IMR-90 (cell line): ENCODE data around the gene RTL1. TPM values are rescaled to one million over a fixed set of nuclear protein-coding genes. Genes with fewer than 3 reads are reported as not detected.

Experiments used
- ATAC-seq: fragments of 200-7000 bp; cut with Tn5 transposase; 2 replicates; pipeline ENCODE4 v1.9.1; 2020; ENCODE audit warnings: low read depth, mild to moderate bottlenecking, moderate library complexity
- BruUV-seq: library from RNA; stranded (reverse); fragments of 400-500 nt; replicated peaks from 2 replicates; lab custom pipeline; 2021; lab: Mats Ljungman, UMichigan
- CTCF ChIA-PET: fragments of 300-600 bp; formaldehyde crosslinking; extraction: SDS; loops from one replicate; lab custom pipeline; 2021; ENCODE audit warnings: antibody characterized with exemption; lab: Yijun Ruan, JAX
- POLR2A ChIA-PET: fragments of 300-600 bp; sonication (Branson Sonifier 250); formaldehyde crosslinking; loops from one replicate; lab custom pipeline; 2022; ENCODE audit warnings: antibody characterized with exemption; ENCODE audit not compliant: unreplicated experiment; lab: Charles Lee
- DNase-seq: peaks from one replicate; pipeline ENCODE4 v3.0.0; 2013
- H2AFZ ChIP-seq: replicated peaks from 2 replicates; pipeline ENCODE3; 2013; ENCODE audit warnings: low read length, mild to moderate bottlenecking; ENCODE audit not compliant: poor library complexity
- H2AK5ac ChIP-seq: 2 replicates; pipeline ENCODE4 v1.6.1; 2013; ENCODE audit warnings: low read depth, low read length, inconsistent platforms
- H2AK9ac ChIP-seq: replicated peaks from 2 replicates; pipeline ENCODE3; 2013; ENCODE audit warnings: mild to moderate bottlenecking, low read depth, low read length, moderate library complexity; ENCODE audit not compliant: poor library complexity
- H2BK120ac ChIP-seq: 2 replicates; pipeline ENCODE4 v1.6.1; 2013; ENCODE audit warnings: low read depth, low read length, inconsistent platforms
- H2BK15ac ChIP-seq: 3 replicates; pipeline ENCODE4 v1.6.1; 2013; ENCODE audit warnings: low read depth, low read length, inconsistent platforms
- H2BK20ac ChIP-seq: 2 replicates; pipeline ENCODE4 v1.6.1; 2013; ENCODE audit warnings: low read depth, mild to moderate bottlenecking, inconsistent platforms, low read length, moderate library complexity
- H2BK5ac ChIP-seq: 2 replicates; pipeline ENCODE4 v1.6.1; 2013; ENCODE audit warnings: mild to moderate bottlenecking, low read depth, low read length, inconsistent platforms; ENCODE audit not compliant: poor library complexity, severe bottlenecking
- H3K14ac ChIP-seq: replicated peaks from 2 replicates; pipeline ENCODE4 v1.6.1; 2013; ENCODE audit warnings: low read depth, low read length, inconsistent platforms
- H3K18ac ChIP-seq: 2 replicates; pipeline ENCODE4 v1.6.1; 2013; ENCODE audit warnings: low read depth, low read length, control low read depth
- H3K23ac ChIP-seq: 2 replicates; pipeline ENCODE4 v1.6.1; 2013; ENCODE audit warnings: low read depth, low read length, inconsistent platforms
- H3K27ac ChIP-seq: 2 replicates; pipeline ENCODE4 v1.5.1; 2013; ENCODE audit warnings: mild to moderate bottlenecking, control low read depth, low read length; ENCODE audit not compliant: insufficient read depth
- H3K27me3 ChIP-seq: 2 replicates; pipeline ENCODE4 v1.6.1; 2013; ENCODE audit warnings: low read length; ENCODE audit not compliant: control insufficient read depth, insufficient read depth
- H3K36me3 ChIP-seq: 2 replicates; pipeline ENCODE4 v1.6.1; 2013; ENCODE audit warnings: low read length, mixed read lengths; ENCODE audit not compliant: control insufficient read depth, insufficient read depth
- H3K4ac ChIP-seq: 2 replicates; pipeline ENCODE4 v1.6.1; 2013; ENCODE audit warnings: low read depth, low read length, inconsistent platforms
- H3K4me1 ChIP-seq: 2 replicates; pipeline ENCODE4 v1.6.1; 2013; ENCODE audit warnings: low read length, mixed read lengths; ENCODE audit not compliant: control insufficient read depth, insufficient read depth
- H3K4me2 ChIP-seq: 2 replicates; pipeline ENCODE4 v1.6.1; 2013; ENCODE audit warnings: low read depth, mild to moderate bottlenecking, control low read depth, low read length, moderate library complexity
- H3K4me3 ChIP-seq: 2 replicates; pipeline ENCODE4 v1.5.1; 2013; ENCODE audit warnings: low read depth, mild to moderate bottlenecking, control low read depth, low read length, moderate library complexity; ENCODE audit not compliant: insufficient read depth
- H3K56ac ChIP-seq: 2 replicates; pipeline ENCODE4 v1.6.1; 2013; ENCODE audit warnings: low read length, inconsistent platforms; ENCODE audit not compliant: insufficient read depth; ENCODE audit errors: extremely low read depth
- H3K79me1 ChIP-seq, 2 experiments: 2 replicates each; pipeline ENCODE4 v1.6.1; 2013; ENCODE audit warnings: low read length in 2 of 2, inconsistent platforms in 1 of 2, low read depth in 1 of 2
- H3K9ac ChIP-seq: 2 replicates; pipeline ENCODE4 v1.6.1; 2013; ENCODE audit warnings: low read depth, low read length, control low read depth
- H3K9me1 ChIP-seq: 2 replicates; pipeline ENCODE4 v1.6.1; 2013; ENCODE audit warnings: low read length, inconsistent platforms; ENCODE audit not compliant: insufficient read depth
- H3K9me3 ChIP-seq: 2 replicates; pipeline ENCODE4 v1.6.1; 2013; ENCODE audit warnings: low read length; ENCODE audit not compliant: control insufficient read depth, insufficient read depth
- H4K20me1 ChIP-seq: 2 replicates; pipeline ENCODE4 v1.6.1; 2013; ENCODE audit warnings: low read length, inconsistent platforms; ENCODE audit not compliant: insufficient read depth
- H4K5ac ChIP-seq: 2 replicates; pipeline ENCODE4 v1.6.1; 2013; ENCODE audit warnings: mild to moderate bottlenecking, low read depth, low read length, control low read depth
- H4K8ac ChIP-seq, 2 experiments: 2 replicates each; pipeline ENCODE4 v1.6.1; 2013; ENCODE audit warnings: low read depth in 2 of 2, low read length in 2 of 2, control low read depth in 1 of 2, inconsistent platforms in 1 of 2
- H4K91ac ChIP-seq: 2 replicates; pipeline ENCODE4 v1.6.1; 2013; ENCODE audit warnings: low read depth, low read length, inconsistent platforms; ENCODE audit not compliant: insufficient read depth
- BHLHE40 ChIP-seq: fragments of 150-350 bp; IDR thresholded peaks from 2 replicates; pipeline ENCODE4 v1.6.1; 2016; ENCODE audit warnings: mild to moderate bottlenecking, low read depth, low read length
- CEBPB ChIP-seq: IDR thresholded peaks from 2 replicates; pipeline ENCODE4 v1.6.1; 2012; ENCODE audit warnings: low read depth, low read length, improper control_type of control experiment
- CHD1 ChIP-seq: IDR thresholded peaks from 2 replicates; pipeline ENCODE4 v1.6.1; 2012; ENCODE audit warnings: low read depth, low read length, improper control_type of control experiment
- FOS ChIP-seq: fragments of 150-350 bp; IDR thresholded peaks from 2 replicates; pipeline ENCODE4 v1.6.1; 2016; ENCODE audit warnings: low read depth, low read length
- MAFK ChIP-seq: IDR thresholded peaks from 2 replicates; pipeline ENCODE4 v1.6.1; 2012; ENCODE audit warnings: low read depth, low read length, improper control_type of control experiment
- MAZ ChIP-seq: IDR thresholded peaks from 2 replicates; pipeline ENCODE4 v1.6.1; 2012; ENCODE audit warnings: low read depth, mild to moderate bottlenecking, low read length, improper control_type of control experiment, moderate library complexity, borderline replicate concordance
- MXI1 ChIP-seq: IDR thresholded peaks from 2 replicates; pipeline ENCODE4 v1.6.1; 2012; ENCODE audit warnings: low read depth, mild to moderate bottlenecking, low read length, moderate library complexity, borderline replicate concordance
- NFE2L2 ChIP-seq: fragments of 150-350 bp; IDR thresholded peaks from 2 replicates; pipeline ENCODE4 v1.6.1; 2016; ENCODE audit warnings: low read depth, mild to moderate bottlenecking, low read length
- POLR2A ChIP-seq: IDR thresholded peaks from 2 replicates; pipeline ENCODE4 v1.6.1; 2012; ENCODE audit warnings: mild to moderate bottlenecking, low read depth, low read length
- RAD21 ChIP-seq: IDR thresholded peaks from 2 replicates; pipeline ENCODE4 v1.6.1; 2012; ENCODE audit warnings: low read length, improper control_type of control experiment
- RCOR1 ChIP-seq: IDR thresholded peaks from 2 replicates; pipeline ENCODE4 v1.6.1; 2012; ENCODE audit warnings: mild to moderate bottlenecking, low read length, improper control_type of control experiment; ENCODE audit not compliant: insufficient replicate concordance
- RFX5 ChIP-seq: IDR thresholded peaks from 2 replicates; pipeline ENCODE4 v1.8.0; 2012; ENCODE audit warnings: low read depth, mild to moderate bottlenecking, low read length, moderate library complexity
- SMC3 ChIP-seq: fragments of 150-350 bp; IDR thresholded peaks from 2 replicates; pipeline ENCODE4 v1.6.1; 2016; ENCODE audit warnings: low read depth, mild to moderate bottlenecking, antibody characterized with exemption, low read length, moderate library complexity
- WGBS, 2 experiments: methylation state at CpG; one replicate each; pipeline versions ENCODE4 v1.1.5 to v1.1.7; 2013; ENCODE audit warnings: missing lambda C conversion rate in 2 of 2; ENCODE audit not compliant: insufficient read length in 1 of 2; ENCODE audit errors: extremely low coverage in 2 of 2; 5-methylcytosine and 5-hydroxymethylcytosine counted together
- dilution Hi-C: fragments of 300-500 bp; cut with HindIII; formaldehyde crosslinking; loops from one replicate; pipeline ENCODE4 v1.14.3; 2018; ENCODE audit warnings: low sequenced_read_pairs; ENCODE audit not compliant: unreplicated experiment
- in situ Hi-C: fragments of 300-500 bp; cut with MboI; formaldehyde crosslinking; loops from 3 replicates; pipeline ENCODE4 v1.14.3; 2019; ENCODE audit warnings: low sequenced_read_pairs, inconsistent platforms, mixed read lengths
- intact Hi-C: fragments of 100-400 bp; cut with micrococcal nuclease; formaldehyde crosslinking; loops from 2 replicates; pipeline ENCODE4 v1.10.0; 2022
- polyA plus RNA-seq, 3 experiments: library from polyadenylated mRNA; depleted of rRNA; stranded (reverse); fragments of >200 nt; gene quantifications; 2 replicates each; pipeline ENCODE4 v1.2.3, GENCODE V29; 2012; ENCODE audit warnings: low replicate concordance in 1 of 3
- total RNA-seq: library from RNA; depleted of rRNA; stranded (reverse); fragments of >200 nt; gene quantifications from 2 replicates; pipeline ENCODE4 v1.2.3, GENCODE V29; 2012
- TF ChIP-seq, protein P1 (sequence below): fragments of 150-350 bp; IDR thresholded peaks from 2 replicates; pipeline ENCODE4 v1.6.1; 2016; ENCODE audit warnings: low read depth, mild to moderate bottlenecking, low read length, moderate library complexity, borderline replicate concordance
- TF ChIP-seq, protein P2 (sequence below): conservative IDR thresholded peaks from 2 replicates; pipeline ENCODE4 v1.5.1; 2012; ENCODE audit warnings: mild to moderate bottlenecking, low read depth, low read length, improper control_type of control experiment
- TF ChIP-seq, protein P3 (sequence below): fragments of 150-350 bp; IDR thresholded peaks from 2 replicates; pipeline ENCODE4 v1.6.1; 2017; ENCODE audit warnings: mild to moderate bottlenecking, antibody characterized with exemption, low read length, low read depth

RTL1 gene
- total and polyA plus RNA-seq, 2 of the 4 experiments (the other 2 are of a cell fraction): not detected

DNA sequence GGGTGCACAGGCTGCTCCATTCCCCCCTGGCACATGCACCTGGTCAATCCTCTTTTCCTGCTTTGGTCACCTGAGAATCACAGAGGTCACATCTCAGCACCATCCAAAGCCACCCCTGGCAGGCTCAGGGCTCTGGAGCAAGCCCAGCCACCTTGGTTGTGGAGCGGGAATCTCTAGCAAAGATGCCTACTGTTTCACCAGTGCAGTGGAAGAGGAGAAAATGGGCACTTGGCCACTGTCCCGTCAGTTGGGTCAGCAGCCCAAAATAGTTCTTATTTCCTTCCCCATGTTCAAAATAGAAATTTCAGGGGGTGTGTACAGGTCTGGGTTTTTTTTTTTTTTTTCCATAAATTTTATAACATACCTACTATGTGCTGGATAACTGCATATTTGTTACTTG lies 18.3 kb downstream of the RTL1 start:
- Histone ChIP-seq H3K14ac (no peak overlapping the region), H4K91ac (no peak overlapping the region), H3K4me1 (peaks cover 4% of the 10 kb centered on the region), H3K9me3 (peaks cover 3% of the 10 kb centered on the region; the same call in 1 of the 2 replicates), H3K27me3 (no peaks in the 10 kb centered on the region), H2AFZ (no peak overlapping the region), H4K5ac (no peak overlapping the region), H3K9me1 (no peaks in the 10 kb centered on the region), H3K27ac (no peak overlapping the region), H2BK5ac (no peak overlapping the region), H3K18ac (no peak overlapping the region), H3K23ac (no peak overlapping the region), H2AK5ac (no peak overlapping the region), H3K56ac (no peak overlapping the region), H2AK9ac (no peak overlapping the region), H3K79me1 (peaks cover 4 to 33% of the 10 kb centered on the region in 2 experiments), H3K4me2 (no peak overlapping the region), H3K4me3 (no peak overlapping the region), H3K4ac (no peak overlapping the region), H2BK20ac (no peak overlapping the region), H4K8ac (no peak overlapping the region), H2BK120ac (no peak overlapping the region), H2BK15ac (no peak overlapping the region), H3K9ac (no peak overlapping the region), H4K20me1 (peaks cover 42% of the 10 kb centered on the region), H3K36me3 (peaks cover 63% of the 10 kb centered on the region)
- ChIA-PET POLR2A (no interaction called here), CTCF (no interaction called here)
- in situ Hi-C loops: no loop called here
- TF ChIP-seq BHLHE40 (no peak), CHD1 (no peak), MAFK (no peak), FOS (no peak), SMC3 (no peak), NFE2L2 (no peak), MAZ (no peak), RAD21 (no peak), CEBPB (no peak), RFX5 (no peak), POLR2A (no peak), MXI1 (no peak), RCOR1 (no peak)
- TF ChIP-seq, protein P1, sequence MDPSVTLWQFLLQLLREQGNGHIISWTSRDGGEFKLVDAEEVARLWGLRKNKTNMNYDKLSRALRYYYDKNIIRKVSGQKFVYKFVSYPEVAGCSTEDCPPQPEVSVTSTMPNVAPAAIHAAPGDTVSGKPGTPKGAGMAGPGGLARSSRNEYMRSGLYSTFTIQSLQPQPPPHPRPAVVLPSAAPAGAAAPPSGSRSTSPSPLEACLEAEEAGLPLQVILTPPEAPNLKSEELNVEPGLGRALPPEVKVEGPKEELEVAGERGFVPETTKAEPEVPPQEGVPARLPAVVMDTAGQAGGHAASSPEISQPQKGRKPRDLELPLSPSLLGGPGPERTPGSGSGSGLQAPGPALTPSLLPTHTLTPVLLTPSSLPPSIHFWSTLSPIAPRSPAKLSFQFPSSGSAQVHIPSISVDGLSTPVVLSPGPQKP: no peak
- TF ChIP-seq, protein P2, sequence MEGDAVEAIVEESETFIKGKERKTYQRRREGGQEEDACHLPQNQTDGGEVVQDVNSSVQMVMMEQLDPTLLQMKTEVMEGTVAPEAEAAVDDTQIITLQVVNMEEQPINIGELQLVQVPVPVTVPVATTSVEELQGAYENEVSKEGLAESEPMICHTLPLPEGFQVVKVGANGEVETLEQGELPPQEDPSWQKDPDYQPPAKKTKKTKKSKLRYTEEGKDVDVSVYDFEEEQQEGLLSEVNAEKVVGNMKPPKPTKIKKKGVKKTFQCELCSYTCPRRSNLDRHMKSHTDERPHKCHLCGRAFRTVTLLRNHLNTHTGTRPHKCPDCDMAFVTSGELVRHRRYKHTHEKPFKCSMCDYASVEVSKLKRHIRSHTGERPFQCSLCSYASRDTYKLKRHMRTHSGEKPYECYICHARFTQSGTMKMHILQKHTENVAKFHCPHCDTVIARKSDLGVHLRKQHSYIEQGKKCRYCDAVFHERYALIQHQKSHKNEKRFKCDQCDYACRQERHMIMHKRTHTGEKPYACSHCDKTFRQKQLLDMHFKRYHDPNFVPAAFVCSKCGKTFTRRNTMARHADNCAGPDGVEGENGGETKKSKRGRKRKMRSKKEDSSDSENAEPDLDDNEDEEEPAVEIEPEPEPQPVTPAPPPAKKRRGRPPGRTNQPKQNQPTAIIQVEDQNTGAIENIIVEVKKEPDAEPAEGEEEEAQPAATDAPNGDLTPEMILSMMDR: no peak
- TF ChIP-seq, protein P3, sequence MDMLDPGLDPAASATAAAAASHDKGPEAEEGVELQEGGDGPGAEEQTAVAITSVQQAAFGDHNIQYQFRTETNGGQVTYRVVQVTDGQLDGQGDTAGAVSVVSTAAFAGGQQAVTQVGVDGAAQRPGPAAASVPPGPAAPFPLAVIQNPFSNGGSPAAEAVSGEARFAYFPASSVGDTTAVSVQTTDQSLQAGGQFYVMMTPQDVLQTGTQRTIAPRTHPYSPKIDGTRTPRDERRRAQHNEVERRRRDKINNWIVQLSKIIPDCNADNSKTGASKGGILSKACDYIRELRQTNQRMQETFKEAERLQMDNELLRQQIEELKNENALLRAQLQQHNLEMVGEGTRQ: no peak
- intact Hi-C loops: no loop called here
- ATAC-seq: no peak
- no CpG with 5 or more reads among the region's 2 CpGs for WGBS, 2 experiments
- no peak for DNase-seq
- BruUV-seq: no TSS peak
- dilution Hi-C loops: no loop called here
